ENCODE results near the gene ALDH4A1. TPM values are rescaled to one million over a fixed set of nuclear protein-coding genes. Genes with fewer than 3 reads are reported as not detected.

ALDH4A1 gene
- total and polyA plus RNA-seq, 10 of the 15 experiments (the other 5 are each of a cell fraction or from before 2014, with no cell fraction given) = 0.06 to 25.5 (median 13.0) TPM

GRCh38 chr1:18902523-18903290 lies at the start of gene ALDH4A1 (continued):
- no peak for TF ChIP-seq EZH2 (IDR thresholded peaks at IDR 0.05; ENCODE audit: borderline replicate concordance, control insufficient read depth, low read depth, low read length)
- TF ChIP-seq MYB (IDR thresholded peaks at IDR 0.05; ENCODE audit: borderline replicate concordance, low read depth, low read length) = no peak
- no peak for TF ChIP-seq MEF2B (IDR thresholded peaks at IDR 0.05; ENCODE audit: partially characterized antibody, poor library complexity, severe bottlenecking)
- TF ChIP-seq, protein P1, sequence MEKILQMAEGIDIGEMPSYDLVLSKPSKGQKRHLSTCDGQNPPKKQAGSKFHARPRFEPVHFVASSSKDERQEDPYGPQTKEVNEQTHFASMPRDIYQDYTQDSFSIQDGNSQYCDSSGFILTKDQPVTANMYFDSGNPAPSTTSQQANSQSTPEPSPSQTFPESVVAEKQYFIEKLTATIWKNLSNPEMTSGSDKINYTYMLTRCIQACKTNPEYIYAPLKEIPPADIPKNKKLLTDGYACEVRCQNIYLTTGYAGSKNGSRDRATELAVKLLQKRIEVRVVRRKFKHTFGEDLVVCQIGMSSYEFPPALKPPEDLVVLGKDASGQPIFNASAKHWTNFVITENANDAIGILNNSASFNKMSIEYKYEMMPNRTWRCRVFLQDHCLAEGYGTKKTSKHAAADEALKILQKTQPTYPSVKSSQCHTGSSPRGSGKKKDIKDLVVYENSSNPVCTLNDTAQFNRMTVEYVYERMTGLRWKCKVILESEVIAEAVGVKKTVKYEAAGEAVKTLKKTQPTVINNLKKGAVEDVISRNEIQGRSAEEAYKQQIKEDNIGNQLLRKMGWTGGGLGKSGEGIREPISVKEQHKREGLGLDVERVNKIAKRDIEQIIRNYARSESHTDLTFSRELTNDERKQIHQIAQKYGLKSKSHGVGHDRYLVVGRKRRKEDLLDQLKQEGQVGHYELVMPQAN (conservative IDR thresholded peaks at IDR 0.05) = peak; percentile 40
- TF ChIP-seq NR2F1 (conservative IDR thresholded peaks at IDR 0.05) = no peak; the same call in 1 of the 2 replicates
- peak; percentile 99 for TF ChIP-seq FOXK2 (IDR thresholded peaks at IDR 0.05)
- TF ChIP-seq HSF1 (IDR thresholded peaks at IDR 0.05; ENCODE audit: low read depth, low read length) = peak; percentile 33; the same call in 1 of the 2 replicates
- no peak for TF ChIP-seq CHD4 (IDR thresholded peaks at IDR 0.05)
- no peak for TF ChIP-seq NRF1 (conservative IDR thresholded peaks at IDR 0.05; ENCODE audit: low read depth, low read length)
- no peak for TF ChIP-seq NR2C2 (IDR thresholded peaks at IDR 0.05; ENCODE audit: borderline replicate concordance, control insufficient read depth, insufficient read length, low read depth)
- peak; percentile 79 for TF ChIP-seq POLR2A (IDR thresholded peaks at IDR 0.05; ENCODE audit: low read depth, low read length)
